Central memory CD8-positive, alpha-beta T cell (primary cell): ENCODE data around the gene SERINC5.
"Not testable (repeated sequence)": the region's sequence is repeated elsewhere in the genome, so short reads cannot be mapped to it uniquely, and the experiment has no call there.

ENCODE experiments used
- ATAC-seq: fragments of 150-1000 bp; cut with Tn5 transposase; replicated peaks from 2 replicates; pipeline ENCODE4 v1.10.0; 2022; ENCODE audit warnings: mild to moderate bottlenecking, moderate FRiP score, moderate number of reproducible peaks; ENCODE audit not compliant: poor library complexity, severe bottlenecking; ENCODE audit errors: extremely low read depth
- DNase-seq, 2 donors: peaks; one replicate each; pipeline ENCODE4 v3.0.0; 2021; ENCODE audit warnings: low spot score in 2 of 2
- H3K27ac Mint-ChIP-seq: one replicate; pipeline ENCODE4 v1.8.0; 2022; ENCODE audit warnings: low read depth, mild to moderate bottlenecking, moderate library complexity, mixed read lengths
- H3K27me3 Mint-ChIP-seq: one replicate; pipeline ENCODE4 v1.8.0; 2022; ENCODE audit warnings: mixed read lengths
- H3K36me3 Mint-ChIP-seq: one replicate; pipeline ENCODE4 v1.8.0; 2022; ENCODE audit warnings: mild to moderate bottlenecking, moderate library complexity, mixed read lengths; ENCODE audit not compliant: insufficient read depth
- H3K4me1 Mint-ChIP-seq: one replicate; pipeline ENCODE4 v1.8.0; 2022; ENCODE audit warnings: mixed read lengths
- H3K4me3 Mint-ChIP-seq: one replicate; pipeline ENCODE4 v1.8.0; 2022; ENCODE audit warnings: mild to moderate bottlenecking, moderate library complexity, mixed read lengths
- H3K9me3 Mint-ChIP-seq: one replicate; pipeline ENCODE4 v1.8.0; 2022; ENCODE audit warnings: mixed read lengths

SERINC5 gene

GRCh38 chr5:80255811-80256712 lies at the start of gene SERINC5:
SERINC5 (minus strand) TSS chr5:80256048; CDS start chr5:80255922, 126 bp downstream.
- Mint-ChIP-seq H3K27me3 (no peaks in the 10 kb centered on the region), H3K4me3 (peak within 1 kb of the TSS; percentile 97), H3K36me3 (peaks cover 13% of the 10 kb centered on the region), H3K4me1 (peaks cover 44% of the 10 kb centered on the region), H3K27ac (peak within 1 kb of the TSS; percentile 96), H3K9me3 (no peaks in the 10 kb centered on the region)
- DNase-seq (peak; percentile 59 to 68), ATAC-seq (peak; percentile 80)

DNA sequence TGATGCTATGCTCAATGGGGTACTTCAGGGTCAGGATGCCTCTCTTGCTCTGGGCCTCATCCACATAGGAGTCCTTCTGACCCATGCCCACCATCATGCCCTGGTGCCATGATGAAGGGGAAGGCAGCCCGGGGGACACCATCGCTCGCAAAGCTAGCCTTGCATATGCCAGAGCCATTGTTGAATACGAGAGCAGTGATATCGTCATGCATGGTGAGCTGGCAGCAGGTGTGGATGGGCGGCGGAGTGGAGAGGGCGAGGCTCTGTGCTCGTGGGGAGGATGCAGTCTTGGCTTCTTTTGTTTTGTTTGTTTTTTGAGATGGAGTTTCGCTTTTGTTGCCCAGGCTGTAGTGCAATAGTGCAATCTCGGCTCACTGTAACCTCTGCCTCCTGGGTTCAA lies 46.8 kb upstream of the SERINC5 start:
- ATAC-seq: no peak
- Mint-ChIP-seq H3K27me3 (peaks cover 7% of the 10 kb centered on the region), H3K27ac (no peak overlapping the region), H3K9me3 (no peaks in the 10 kb centered on the region), H3K4me3 (no peak overlapping the region), H3K4me1 (no peaks in the 10 kb centered on the region), H3K36me3 (no peaks in the 10 kb centered on the region)
- DNase-seq: no peak

DNA sequence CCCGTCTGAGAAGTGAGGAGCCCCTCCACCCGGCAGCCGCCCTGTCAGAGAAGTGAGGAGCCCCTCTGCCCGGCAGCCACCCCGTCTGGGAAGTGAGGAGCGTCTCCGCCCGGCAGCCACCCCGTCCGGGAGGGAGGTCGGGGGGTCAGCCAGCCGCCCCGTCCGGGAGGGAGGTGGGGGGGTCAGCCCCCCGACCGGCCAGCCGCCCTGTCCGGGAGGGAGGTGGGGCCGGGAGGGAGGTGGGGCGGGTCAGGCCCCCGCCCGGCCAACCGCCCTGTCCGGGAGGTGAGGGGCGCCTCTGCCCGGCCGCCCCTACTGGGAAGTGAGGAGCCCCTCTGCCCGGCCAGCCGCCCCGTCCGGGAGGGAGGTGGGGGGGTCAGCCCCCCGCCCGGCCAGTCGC lies 45.5 kb upstream of the SERINC5 start:
- ATAC-seq, H3K4me3 Mint-ChIP-seq, DNase-seq, H3K27me3 Mint-ChIP-seq, H3K4me1 Mint-ChIP-seq, H3K9me3 Mint-ChIP-seq, H3K27ac Mint-ChIP-seq, H3K36me3 Mint-ChIP-seq: not testable (repeated sequence)

GRCh38 chr5:80300796-80301195 lies 44.9 kb upstream of the SERINC5 start:
- H3K27ac Mint-ChIP-seq, DNase-seq, H3K36me3 Mint-ChIP-seq, H3K4me1 Mint-ChIP-seq, H3K4me3 Mint-ChIP-seq, ATAC-seq, H3K9me3 Mint-ChIP-seq, H3K27me3 Mint-ChIP-seq: not testable (repeated sequence)

- Mint-ChIP-seq H3K36me3 (peaks cover 1% of the 10 kb centered on the region), H3K4me1 (no peaks in the 10 kb centered on the region), H3K27ac (no peak overlapping the region), H3K27me3 (peaks cover 7% of the 10 kb centered on the region), H3K4me3 (no peak overlapping the region), H3K9me3 (no peaks in the 10 kb centered on the region)
- ATAC-seq (no peak), DNase-seq (no peak)
These were observed 44.3 kb upstream of the SERINC5 start for GRCh38 chr5:80300125-80300524.

GRCh38 chr5:80299601-80300000 lies 43.8 kb upstream of the SERINC5 start:
- peaks cover 7% of the 10 kb centered on the region for H3K27me3 Mint-ChIP-seq
- DNase-seq: no peak
- H3K4me3 Mint-ChIP-seq: no peak overlapping the region
- H3K36me3 Mint-ChIP-seq: peaks cover 1% of the 10 kb centered on the region
- no peak for ATAC-seq
- no peaks in the 10 kb centered on the region for H3K4me1 Mint-ChIP-seq
- no peaks in the 10 kb centered on the region for H3K9me3 Mint-ChIP-seq
- no peak overlapping the region for H3K27ac Mint-ChIP-seq

- Mint-ChIP-seq H3K4me3 (no peak overlapping the region), H3K4me1 (no peaks in the 10 kb centered on the region), H3K27ac (no peak overlapping the region), H3K36me3 (peaks cover 1% of the 10 kb centered on the region), H3K9me3 (no peaks in the 10 kb centered on the region), H3K27me3 (peaks cover 7% of the 10 kb centered on the region)
- ATAC-seq (no peak), DNase-seq (no peak)
These were observed 40.3 kb upstream of the SERINC5 start for GRCh38 chr5:80296121-80296520.

- peaks cover 1% of the 10 kb centered on the region for H3K36me3 Mint-ChIP-seq
- H3K27me3 Mint-ChIP-seq: no peaks in the 10 kb centered on the region
- DNase-seq (no peak), ATAC-seq (no peak)
- H3K4me3 Mint-ChIP-seq: no peak overlapping the region
- no peaks in the 10 kb centered on the region for H3K4me1 Mint-ChIP-seq
- no peaks in the 10 kb centered on the region for H3K9me3 Mint-ChIP-seq
- H3K27ac Mint-ChIP-seq: no peak overlapping the region
These were observed 35.9 kb upstream of the SERINC5 start for GRCh38 chr5:80291761-80292160.

DNA sequence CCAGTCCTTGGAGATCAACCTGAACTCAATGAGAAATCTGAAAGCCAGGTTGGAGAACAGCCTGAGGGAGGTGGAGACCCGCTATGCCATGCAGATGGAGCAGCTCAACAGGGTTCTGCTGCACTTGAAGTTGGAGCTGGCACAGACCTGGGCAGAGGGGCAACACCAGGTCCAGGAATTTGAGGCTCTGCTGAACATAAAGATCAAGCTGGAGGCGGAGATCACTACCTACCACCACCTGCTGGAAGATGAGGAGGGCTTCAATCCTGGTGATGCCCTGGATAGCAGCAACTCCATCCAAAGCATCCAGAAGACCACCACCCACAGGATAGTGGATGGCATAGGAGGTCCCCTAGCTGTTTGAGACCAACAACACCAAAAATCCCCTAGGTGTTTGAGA lies 33.5 kb upstream of the SERINC5 start:
- DNase-seq (no peak), ATAC-seq (no peak)
- Mint-ChIP-seq H3K36me3 (no peaks in the 10 kb centered on the region), H3K9me3 (no peaks in the 10 kb centered on the region), H3K27me3 (no peaks in the 10 kb centered on the region), H3K4me1 (peaks cover 6% of the 10 kb centered on the region), H3K27ac (no peak overlapping the region), H3K4me3 (no peak overlapping the region)

DNA sequence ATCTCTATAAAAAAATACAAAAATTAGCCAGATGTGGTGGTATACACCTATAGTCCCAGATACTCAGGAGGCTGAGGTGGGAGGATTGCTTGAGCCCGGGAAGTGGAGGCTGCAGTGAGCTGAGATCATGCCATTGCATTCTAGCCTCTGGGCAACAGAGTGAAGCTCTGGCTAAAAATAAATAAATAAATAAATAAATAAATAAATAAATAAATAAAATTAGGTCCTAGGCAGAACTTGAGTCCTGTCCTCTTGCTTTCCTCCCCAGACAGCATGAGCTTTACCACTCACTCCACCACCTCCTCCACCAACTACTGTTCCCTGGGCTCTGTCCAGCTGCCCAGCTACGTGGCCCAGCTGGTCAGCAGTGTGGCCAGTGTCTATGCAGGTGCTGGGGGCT lies 32.3 kb upstream of the SERINC5 start:
- H3K4me3 Mint-ChIP-seq: no peak overlapping the region
- ATAC-seq (no peak), DNase-seq (no peak)
- no peaks in the 10 kb centered on the region for H3K9me3 Mint-ChIP-seq
- no peak overlapping the region for H3K27ac Mint-ChIP-seq
- no peaks in the 10 kb centered on the region for H3K27me3 Mint-ChIP-seq
- H3K36me3 Mint-ChIP-seq: no peaks in the 10 kb centered on the region
- peaks cover 6% of the 10 kb centered on the region for H3K4me1 Mint-ChIP-seq

GRCh38 chr5:80284720-80285119 lies 28.9 kb upstream of the SERINC5 start:
- Mint-ChIP-seq H3K4me3 (no peak overlapping the region), H3K36me3 (no peaks in the 10 kb centered on the region), H3K27me3 (peaks cover 12% of the 10 kb centered on the region), H3K27ac (no peak overlapping the region), H3K4me1 (peaks cover 6% of the 10 kb centered on the region), H3K9me3 (no peaks in the 10 kb centered on the region)
- ATAC-seq (peak; percentile 24), DNase-seq (no peak)

- DNase-seq (no peak), ATAC-seq (no peak)
- no peaks in the 10 kb centered on the region for H3K36me3 Mint-ChIP-seq
- peaks cover 12% of the 10 kb centered on the region for H3K27me3 Mint-ChIP-seq
- H3K4me3 Mint-ChIP-seq: no peak overlapping the region
- no peak overlapping the region for H3K27ac Mint-ChIP-seq
- H3K9me3 Mint-ChIP-seq: no peaks in the 10 kb centered on the region
- H3K4me1 Mint-ChIP-seq: peaks cover 6% of the 10 kb centered on the region
These were observed 27.5 kb upstream of the SERINC5 start for GRCh38 chr5:80283360-80283759.

DNA sequence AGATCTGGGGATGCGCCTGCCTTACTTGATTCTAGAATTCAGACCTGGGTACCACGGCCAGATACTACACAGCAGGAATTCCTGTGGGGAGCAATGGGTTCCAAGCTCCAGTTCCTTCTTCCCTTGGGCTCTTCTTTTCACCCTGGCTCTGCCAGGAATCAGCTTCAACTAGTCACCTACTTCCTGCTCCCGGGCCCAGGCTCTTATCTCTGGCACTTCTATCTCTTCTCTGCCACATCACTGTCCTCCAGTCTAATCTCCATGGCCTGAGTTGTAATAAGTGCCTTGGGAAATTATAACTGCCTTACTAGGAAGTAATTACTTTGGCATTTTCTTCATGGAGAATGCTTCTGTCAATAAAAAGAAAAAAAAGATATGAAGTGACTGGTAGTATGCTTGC lies 26.2 kb upstream of the SERINC5 start:
- H3K9me3 Mint-ChIP-seq: no peaks in the 10 kb centered on the region
- H3K4me1 Mint-ChIP-seq: peaks cover 6% of the 10 kb centered on the region
- no peak for DNase-seq
- no peak overlapping the region for H3K27ac Mint-ChIP-seq
- ATAC-seq: no peak
- H3K27me3 Mint-ChIP-seq: peaks cover 12% of the 10 kb centered on the region
- no peak overlapping the region for H3K4me3 Mint-ChIP-seq
- H3K36me3 Mint-ChIP-seq: no peaks in the 10 kb centered on the region
